Measurements from ENCODE around the gene ARHGAP8.

DNA sequence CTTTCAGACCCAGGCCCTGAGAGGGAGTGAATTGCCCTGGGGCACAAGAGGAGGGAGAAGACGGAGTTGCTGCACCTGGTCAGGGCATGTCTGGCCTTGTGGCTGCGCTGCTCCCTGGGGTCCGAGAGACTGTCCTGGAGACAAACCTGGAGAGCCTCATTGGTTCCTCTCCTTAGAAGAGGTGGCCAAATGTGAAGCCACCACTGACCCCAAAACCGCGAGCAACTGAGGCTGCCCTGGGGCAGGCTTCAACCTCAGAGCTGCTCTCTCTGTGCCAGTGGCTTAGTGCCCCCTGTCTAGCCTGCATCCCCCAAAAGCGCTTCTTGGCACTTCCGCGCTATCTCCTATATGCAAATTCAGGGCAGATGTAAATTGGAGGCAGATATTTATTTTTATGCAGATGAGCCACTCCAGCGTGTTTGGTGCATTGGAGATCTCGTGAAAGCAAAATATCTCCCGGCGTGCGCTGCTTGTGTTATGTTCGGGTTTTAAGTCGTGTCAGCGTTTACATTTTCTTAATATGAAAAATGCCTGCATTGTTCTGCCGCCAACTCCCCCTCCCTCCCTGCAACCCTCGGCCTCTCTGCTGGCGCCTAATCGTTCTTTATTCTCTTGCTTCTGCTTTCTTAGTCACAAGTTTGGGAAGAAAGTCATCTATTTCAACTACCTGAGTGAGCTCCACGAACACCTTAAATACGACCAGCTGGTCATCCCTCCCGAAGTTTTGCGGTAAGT is 69.5 kb downstream of the ARHGAP8 start:
- no peak for TF ChIP-seq CTCF (IDR thresholded peaks at IDR 0.05)
- TF ChIP-seq POLR2A (IDR thresholded peaks at IDR 0.05) = no peak
- TF ChIP-seq POLR2AphosphoS5 (IDR thresholded peaks at IDR 0.05) = no peak
- no peak for TF ChIP-seq EP300 (IDR thresholded peaks at IDR 0.05)
